HCT116 (cell line): ENCODE results near the gene YDJC. TPM values are rescaled to one million over a fixed set of nuclear protein-coding genes. Genes with fewer than 3 reads are reported as not detected.

Experiments used
- ATAC-seq: fragments of 200-7000 bp; cut with Tn5 transposase; 2 replicates; pipeline ENCODE4 v1.9.1; 2020; ENCODE audit warnings: mild to moderate bottlenecking, moderate library complexity
- BruUV-seq: library from RNA; stranded (reverse); fragments of 400-500 nt; replicated peaks from 2 replicates; lab custom pipeline; 2021; lab: Mats Ljungman, UMichigan
- CTCF ChIA-PET: fragments of 300-600 bp; sonication (Branson Sonifier 250); formaldehyde crosslinking; loops from one replicate; lab custom pipeline; 2021; ENCODE audit warnings: antibody characterized with exemption; lab: Charles Lee
- POLR2A ChIA-PET: fragments of 300-600, 350-600 bp; sonication (Branson Sonifier 250); formaldehyde crosslinking; loops from one replicate; lab custom pipeline; 2021; ENCODE audit warnings: antibody characterized with exemption; lab: Charles Lee
- RAD21 ChIA-PET, 2 experiments: fragments of 300-600 bp; sonication (Branson Sonifier 250); formaldehyde crosslinking; loops; one replicate each; lab custom pipeline; 2023; ENCODE audit warnings: low total read pairs in 2 of 2; ENCODE audit not compliant: uncharacterized antibody in 2 of 2, unreplicated experiment in 2 of 2, low non-redundant PET in 1 of 2; lab: Charles Lee
- DNase-seq: peaks from one replicate; pipeline ENCODE4 v3.0.0-alpha.2; 2010; ENCODE audit warnings: low read depth, low spot score
- H2AFZ ChIP-seq: fragments of 200-600 bp; shearing (Covaris generic), sonication (generic); 2 replicates; pipeline ENCODE4 v1.6.1; 2017; ENCODE audit warnings: low read depth, mixed run types, mixed read lengths, antibody characterized with exemption, low read length; ENCODE audit not compliant: poor library complexity, severe bottlenecking
- H3K27ac ChIP-seq: 2 replicates; pipeline ENCODE4 v1.5.1; 2012; ENCODE audit warnings: low read depth, low read length
- H3K27me3 ChIP-seq: fragments of 200-600 bp; sonication (generic); 2 replicates; pipeline ENCODE4 v1.6.1; 2016; ENCODE audit warnings: mixed run types, low read length, mixed read lengths; ENCODE audit not compliant: insufficient read depth
- H3K36me3 ChIP-seq, 2 experiments: fragments of 200-500 bp in 1 of 2; fragments of 200-600 bp in 1 of 2; sonication (Bioruptor generic) in 1 of 2; sonication (generic) in 1 of 2; 2 replicates each; pipeline versions ENCODE4 v1.5.1 to v1.6.1; 2014 to 2016; ENCODE audit warnings: low read length in 2 of 2, inconsistent platforms in 1 of 2, mixed read lengths in 1 of 2, mixed run types in 1 of 2; ENCODE audit not compliant: insufficient read depth in 2 of 2, control insufficient read depth in 1 of 2
- H3K4me1 ChIP-seq, 2 experiments: fragments of 200-600 bp in 1 of 2; sonication (generic) in 1 of 2; 2 replicates each; pipeline versions ENCODE4 v1.5.1 to v1.6.1; 2012 to 2017; ENCODE audit warnings: low read length in 2 of 2, inconsistent platforms in 1 of 2, mild to moderate bottlenecking in 1 of 2, mixed read lengths in 1 of 2, mixed run types in 1 of 2, moderate library complexity in 1 of 2; ENCODE audit not compliant: insufficient read depth in 2 of 2, control insufficient read depth in 1 of 2
- H3K4me2 ChIP-seq: fragments of 200-600 bp; sonication (generic); 2 replicates; pipeline ENCODE4 v1.6.1; 2017; ENCODE audit warnings: mixed run types, low read length, mixed read lengths
- H3K4me3 ChIP-seq, 2 experiments: fragments of 200-600 bp in 1 of 2; sonication (generic) in 1 of 2; replicated peaks in 1 of 2; 2 replicates each; pipeline ENCODE4 v1.5.1; 2011 to 2016; ENCODE audit warnings: low read length in 2 of 2, control low read depth in 1 of 2, low read depth in 1 of 2, mild to moderate bottlenecking in 1 of 2, mixed read lengths in 1 of 2, mixed run types in 1 of 2
- H3K79me2 ChIP-seq: fragments of 200-600 bp; sonication (generic); 2 replicates; pipeline ENCODE4 v1.6.1; 2017; ENCODE audit warnings: mild to moderate bottlenecking, mixed run types, low read length, moderate library complexity, mixed read lengths; ENCODE audit not compliant: insufficient read depth
- H3K9ac ChIP-seq: fragments of 200-600 bp; sonication (generic); 2 replicates; pipeline ENCODE4 v1.6.1; 2016; ENCODE audit warnings: low read length, mixed read lengths
- H3K9me2 ChIP-seq: fragments of 200-600 bp; sonication (generic), shearing (Covaris generic); 2 replicates; pipeline ENCODE4 v1.6.1; 2017; ENCODE audit warnings: mixed run types, mild to moderate bottlenecking, moderate library complexity; ENCODE audit not compliant: insufficient read depth
- H3K9me3 ChIP-seq, 2 experiments: fragments of 200-500 bp in 1 of 2; fragments of 200-600 bp in 1 of 2; sonication (Bioruptor generic) in 1 of 2; sonication (generic) in 1 of 2; 2 replicates each; pipeline ENCODE4 v1.6.1; 2014 to 2017; ENCODE audit warnings: low read length in 2 of 2, mixed read lengths in 2 of 2, inconsistent platforms in 1 of 2, low read depth in 1 of 2, mild to moderate bottlenecking in 1 of 2, mixed run types in 1 of 2, moderate library complexity in 1 of 2; ENCODE audit not compliant: control insufficient read depth in 1 of 2, insufficient read depth in 1 of 2
- H4K20me1 ChIP-seq: fragments of 200-600 bp; sonication (generic), shearing (Covaris generic); 2 replicates; pipeline ENCODE4 v1.6.1; 2017; ENCODE audit warnings: mixed run types, mild to moderate bottlenecking, moderate library complexity; ENCODE audit not compliant: insufficient read depth
- ATF3 ChIP-seq: IDR thresholded peaks from 2 replicates; pipeline ENCODE4 v1.6.1; 2012
- ELF1 ChIP-seq: IDR thresholded peaks from 2 replicates; pipeline ENCODE4 v1.6.1; 2012; ENCODE audit warnings: low read depth, borderline replicate concordance
- EZH2phosphoT487 ChIP-seq: fragments of 200-600 bp; IDR thresholded peaks from 2 replicates; pipeline ENCODE4 v1.6.1; 2018; ENCODE audit warnings: antibody characterized with exemption, borderline replicate concordance
- FOSL1 ChIP-seq: IDR thresholded peaks from 2 replicates; pipeline ENCODE4 v1.6.1; 2012; ENCODE audit warnings: low read depth
- JUND ChIP-seq: IDR thresholded peaks from 2 replicates; pipeline ENCODE4 v1.6.1; 2012
- MAX ChIP-seq: IDR thresholded peaks from 2 replicates; pipeline ENCODE4 v1.6.1; 2012
- POLR2A ChIP-seq: IDR thresholded peaks from 2 replicates; pipeline ENCODE4 v1.7.0; 2011; ENCODE audit warnings: borderline replicate concordance; ENCODE audit not compliant: insufficient read depth, insufficient read length; ENCODE audit errors: extremely low read depth
- POLR2AphosphoS5 ChIP-seq: IDR thresholded peaks from 2 replicates; pipeline ENCODE4 v1.6.1; 2011; ENCODE audit warnings: mild to moderate bottlenecking, low read depth, low read length, moderate library complexity
- RAD21 ChIP-seq: IDR thresholded peaks from 2 replicates; pipeline ENCODE4 v1.6.1; 2012; ENCODE audit warnings: low read depth, mild to moderate bottlenecking
- SIN3A ChIP-seq: IDR thresholded peaks from 2 replicates; pipeline ENCODE4 v1.6.1; 2012; ENCODE audit warnings: low read depth
- SP1 ChIP-seq: IDR thresholded peaks from 2 replicates; pipeline ENCODE4 v1.6.1; 2012; ENCODE audit warnings: low read depth
- YY1 ChIP-seq: IDR thresholded peaks from 2 replicates; pipeline ENCODE4 v1.6.1; 2011; ENCODE audit warnings: low read length, low read depth, moderate library complexity, mild to moderate bottlenecking; ENCODE audit not compliant: insufficient replicate concordance; ENCODE audit errors: extremely low read depth
- ZFX ChIP-seq: fragments of 450-650 bp; IDR thresholded peaks from 2 replicates; pipeline ENCODE4 v1.6.1; 2017
- ZNF274 ChIP-seq: fragments of 200-500 bp; sonication (Bioruptor generic); IDR thresholded peaks from 2 replicates; pipeline ENCODE4 v1.6.1; 2014; ENCODE audit warnings: mild to moderate bottlenecking, low read depth, low read length, inconsistent platforms
- intact Hi-C: fragments of 100-400 bp; cut with micrococcal nuclease; formaldehyde crosslinking; loops from 2 replicates; pipeline ENCODE4 v1.10.0; 2022
- total RNA-seq: library from RNA; stranded (reverse); gene quantifications from one replicate; pipeline ENCODE4 v1.2.1, GENCODE V29; 2021; ENCODE audit not compliant: unreplicated experiment

The YDJC gene
- total RNA-seq, 1 experiment from 2014 or later: 78.3 TPM

GRCh38 chr22:21652547-21653545 lies 23.0 kb upstream of the YDJC start (continued):
- TF ChIP-seq EZH2phosphoT487 (no peak), POLR2A (no peak)
- TF ChIP-seq, all 23 proteins: peak for 0

- H4K20me1 ChIP-seq: no peaks in the 10 kb centered on the region
- peak overlapping the region; percentile 83 for H3K9ac ChIP-seq
- no TSS peak for BruUV-seq
- H3K79me2 ChIP-seq: peaks cover 8% of the 10 kb centered on the region; the same call in 1 of the 2 replicates
- RAD21 ChIA-PET: no interaction called here
- POLR2A ChIA-PET: interaction anchor here (1.2 to 1.4 kb wide), 2 partner anchors 9 to 13 kb away, joined by 3 to 4 read pairs; partner anchors contain the start of gene PPIL2
- intact Hi-C loops: loop anchor here (5.0 kb wide), 1 partner anchor 215 kb away; the partner anchor contains the start of gene MAPK1
- peaks cover 3 to 8% of the 10 kb centered on the region in 2 experiments; a peak in 3 of 4 replicates for H3K36me3 ChIP-seq
- peak overlapping the region; percentile 97 for H2AFZ ChIP-seq
- H3K9me3 ChIP-seq: no peaks in the 10 kb centered on the region
- H3K4me1 ChIP-seq: peaks cover 7 to 22% of the 10 kb centered on the region in 2 experiments
- peak overlapping the region; percentile 92 for H3K4me2 ChIP-seq
- DNase-seq: peak; percentile 55
- H3K4me3 ChIP-seq: peak overlapping the region; percentile 67 to 83
- no peak for TF ChIP-seq ZNF274
- no peak for TF ChIP-seq JUND
- no peak for TF ChIP-seq ELF1
- no peak for TF ChIP-seq ATF3
- no peak for TF ChIP-seq FOSL1
- TF ChIP-seq ZFX: peak; percentile 48; the same call in 1 of the 2 replicates
- no peak for TF ChIP-seq RAD21
- peak; percentile 72 for TF ChIP-seq YY1
- TF ChIP-seq SIN3A: peak; percentile 68; the same call in 1 of the 2 replicates
- TF ChIP-seq SP1: peak; percentile 42; the same call in 1 of the 2 replicates
- TF ChIP-seq MAX: peak; percentile 77
- no peak for TF ChIP-seq EZH2phosphoT487
- peak; percentile 48; the same call in 1 of the 2 replicates for TF ChIP-seq POLR2AphosphoS5
- H3K9me2 ChIP-seq: no peaks in the 10 kb centered on the region
- no peaks in the 10 kb centered on the region for H3K27me3 ChIP-seq
- ATAC-seq: peak; percentile 94
- CTCF ChIA-PET: interaction anchor here (1.0 to 1.8 kb wide), 2 partner anchors 9 to 23 kb away, joined by 3 to 7 read pairs; no protein-coding TSS in a partner anchor
- H3K27ac ChIP-seq: peak overlapping the region; percentile 73
Observed at GRCh38 chr22:21652010-21652546, 22.3 kb upstream of the YDJC start.
